Measurements from ENCODE around the gene PCBP1.
"Not testable (repeated sequence)": the region's sequence is repeated elsewhere in the genome, so short reads cannot be mapped to it uniquely, and the experiment has no call there.

PCBP1 gene

DNA sequence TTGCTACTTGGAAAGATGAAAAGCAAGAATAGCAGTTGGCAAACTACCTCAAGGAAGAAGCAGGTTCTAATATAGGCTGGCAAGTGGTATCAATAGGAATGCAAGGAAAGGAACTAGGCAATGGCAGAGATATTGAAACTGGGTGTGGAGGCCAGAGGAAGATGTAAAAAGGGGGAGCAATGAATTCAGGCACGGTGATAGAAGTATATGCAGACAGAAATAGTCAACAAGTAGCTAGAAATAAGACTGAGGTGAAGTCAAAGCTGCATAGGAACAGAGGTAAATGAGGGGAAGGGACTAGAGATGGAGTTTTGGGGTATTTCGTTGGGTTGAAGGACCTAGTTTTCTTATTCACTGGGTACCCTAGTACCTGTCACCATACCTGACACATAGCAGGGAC lies 4.1 kb downstream of the PCBP1 start:
- Histone ChIP-seq H3K27me3 (no peaks in the 10 kb centered on the region), H3K27ac (peak overlapping the region; percentile 54), H3K4me1 (ENCODE audit: control insufficient read depth in 1 of 2, insufficient read depth in 1 of 2, low read depth in 1 of 2, low read length in 1 of 2) (peaks cover 64 to 67% of the 10 kb centered on the region in 2 experiments), H3K4me3 (ENCODE audit: low read depth in 1 of 2, low read length in 1 of 2) (no peak overlapping the region), H3K36me3 (no peaks in the 10 kb centered on the region), H3K9me3 (no peaks in the 10 kb centered on the region)
- TF ChIP-seq CTCF (IDR thresholded peaks at IDR 0.05): no peak

DNA sequence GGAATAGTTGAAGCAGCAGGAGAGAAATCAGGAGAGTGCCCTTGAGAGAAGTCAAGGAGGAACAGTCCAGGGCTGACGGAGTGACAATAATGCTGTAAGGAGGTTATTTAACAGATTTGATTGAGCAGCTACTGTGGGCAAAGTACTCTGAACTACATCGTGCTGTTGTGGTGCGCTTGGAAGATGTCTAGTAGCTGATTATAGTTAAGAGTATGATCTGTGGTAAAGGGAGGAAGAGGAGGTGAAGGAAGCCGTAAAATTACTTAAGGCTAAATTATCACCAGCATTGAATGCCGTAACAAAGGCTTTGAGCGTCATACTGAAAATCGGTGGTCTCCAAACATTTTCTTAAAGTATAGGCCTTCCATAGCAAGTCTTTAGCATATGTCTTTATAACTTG lies 4.5 kb downstream of the PCBP1 start:
- Histone ChIP-seq H3K4me3 (ENCODE audit: low read depth in 1 of 2, low read length in 1 of 2) (no peak overlapping the region), H3K4me1 (ENCODE audit: control insufficient read depth in 1 of 2, insufficient read depth in 1 of 2, low read depth in 1 of 2, low read length in 1 of 2) (peaks cover 64 to 69% of the 10 kb centered on the region in 2 experiments), H3K36me3 (no peaks in the 10 kb centered on the region), H3K9me3 (no peaks in the 10 kb centered on the region), H3K27ac (peak overlapping the region; percentile 54), H3K27me3 (no peaks in the 10 kb centered on the region)
- TF ChIP-seq CTCF (IDR thresholded peaks at IDR 0.05): no peak

- Histone ChIP-seq H3K4me1 (ENCODE audit: control insufficient read depth in 1 of 2, insufficient read depth in 1 of 2, low read depth in 1 of 2, low read length in 1 of 2) (peaks cover 64 to 69% of the 10 kb centered on the region in 2 experiments), H3K27ac (peak overlapping the region; percentile 99)
- H3K4me3 ChIP-seq (ENCODE audit: low read depth in 1 of 2, low read length in 1 of 2): not testable (repeated sequence)
These were observed 5.4 kb downstream of the PCBP1 start for GRCh38 chr2:70092576-70093243.

DNA sequence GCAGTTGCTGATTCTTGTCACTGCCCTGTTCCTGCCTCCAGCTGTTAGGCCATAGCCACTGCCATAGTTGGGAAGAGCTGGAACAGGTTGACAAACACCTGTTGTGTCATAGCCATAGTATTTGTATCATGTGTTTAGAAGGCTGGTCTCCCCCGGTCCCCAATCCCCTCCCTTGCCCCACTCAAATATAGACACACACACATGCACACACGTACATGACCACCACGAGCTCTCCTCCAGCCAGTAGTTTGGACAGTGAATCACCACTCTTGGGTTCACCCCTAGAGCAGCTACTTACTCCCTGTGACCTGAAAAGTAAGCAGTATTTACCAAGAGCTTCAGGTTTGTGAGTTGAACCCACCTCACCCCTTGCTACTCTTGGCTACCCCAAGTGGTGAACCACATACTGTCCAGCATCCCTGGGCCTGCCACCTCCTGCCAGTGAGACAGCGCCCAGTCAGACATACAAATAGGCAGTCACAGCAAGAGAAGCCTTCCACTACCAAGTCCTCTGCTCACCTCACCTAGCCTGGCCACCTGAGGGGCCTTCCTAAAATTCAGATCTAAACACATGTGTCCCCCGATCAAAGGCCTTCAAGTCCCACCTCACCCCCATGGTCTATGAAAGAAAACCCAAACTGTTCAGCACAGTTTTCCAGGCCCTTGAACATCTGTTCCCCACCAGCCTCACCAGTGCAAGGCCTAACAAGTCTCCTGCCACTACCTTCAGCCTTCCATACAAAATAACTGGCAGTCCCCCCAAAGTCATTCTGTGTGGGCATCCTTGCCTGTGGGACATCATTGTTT lies 7.1 kb downstream of the PCBP1 start:
- no peaks in the 10 kb centered on the region for H3K27me3 ChIP-seq
- peak overlapping the region; percentile 21 to 54 for H3K4me3 ChIP-seq (ENCODE audit: low read depth in 1 of 2, low read length in 1 of 2)
- H3K36me3 ChIP-seq: no peaks in the 10 kb centered on the region
- peak; percentile 8 for TF ChIP-seq CTCF (IDR thresholded peaks at IDR 0.05)
- peak overlapping the region; percentile 99 for H3K27ac ChIP-seq
- peaks cover 52 to 64% of the 10 kb centered on the region in 2 experiments for H3K4me1 ChIP-seq (ENCODE audit: control insufficient read depth in 1 of 2, insufficient read depth in 1 of 2, low read depth in 1 of 2, low read length in 1 of 2)
- no peaks in the 10 kb centered on the region for H3K9me3 ChIP-seq

More at GRCh38 chr2:70092576-70093243, 5.4 kb downstream of the PCBP1 start:
- H3K27me3 ChIP-seq, H3K36me3 ChIP-seq, H3K9me3 ChIP-seq: not testable (repeated sequence)

DNA sequence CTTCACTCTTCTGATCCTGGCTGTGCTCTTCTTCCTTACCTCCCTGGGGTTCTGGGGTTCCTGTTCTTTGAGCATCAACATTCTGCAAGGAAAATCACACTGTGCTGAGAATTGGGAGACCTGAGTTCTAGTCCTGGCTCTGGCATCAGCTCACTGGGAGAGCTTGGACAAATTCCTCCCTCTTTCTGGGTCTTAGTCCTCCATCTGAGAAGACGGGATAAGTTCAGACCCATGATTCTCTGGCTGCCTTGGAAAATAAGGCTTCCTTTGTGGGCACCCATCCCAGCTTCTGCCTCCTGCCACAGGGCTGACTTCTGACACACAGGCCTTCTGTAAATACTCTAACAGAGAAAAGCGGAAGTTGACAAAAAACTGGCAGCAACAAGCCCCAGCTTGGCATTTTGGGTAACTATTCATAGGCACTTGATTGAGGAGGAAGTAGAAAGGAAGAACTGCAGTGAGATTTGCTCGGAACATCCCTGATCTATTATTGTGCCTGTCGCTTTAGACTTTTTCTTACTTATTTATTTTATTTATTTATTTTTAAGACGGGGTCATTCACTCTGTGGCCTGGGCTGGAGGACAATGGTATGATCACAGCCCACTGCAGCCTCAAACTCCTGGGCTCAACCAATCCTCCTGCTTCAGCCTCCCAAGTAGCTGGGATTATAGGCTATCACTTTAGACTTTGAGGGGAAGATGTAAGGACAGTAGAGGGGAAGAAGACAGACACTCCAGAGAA lies 7.9 kb downstream of the PCBP1 start:
- Histone ChIP-seq H3K27ac (peak overlapping the region; percentile 99), H3K9me3 (no peaks in the 10 kb centered on the region), H3K36me3 (no peaks in the 10 kb centered on the region), H3K4me3 (ENCODE audit: low read depth in 1 of 2, low read length in 1 of 2) (peak overlapping the region; percentile 21 to 54), H3K27me3 (no peaks in the 10 kb centered on the region), H3K4me1 (ENCODE audit: control insufficient read depth in 1 of 2, insufficient read depth in 1 of 2, low read depth in 1 of 2, low read length in 1 of 2) (peaks cover 44 to 56% of the 10 kb centered on the region in 2 experiments)
- peak; percentile 37 for TF ChIP-seq CTCF (IDR thresholded peaks at IDR 0.05)

Data from neutrophil (primary cell).